ENCODE data around the gene TNNT3. TPM values are rescaled to one million over a fixed set of nuclear protein-coding genes. Genes with fewer than 3 reads are reported as not detected.

The TNNT3 gene
- total RNA-seq, 2 donors from 2014 or later, result 0.72 TPM; not detected in 1

DNA sequence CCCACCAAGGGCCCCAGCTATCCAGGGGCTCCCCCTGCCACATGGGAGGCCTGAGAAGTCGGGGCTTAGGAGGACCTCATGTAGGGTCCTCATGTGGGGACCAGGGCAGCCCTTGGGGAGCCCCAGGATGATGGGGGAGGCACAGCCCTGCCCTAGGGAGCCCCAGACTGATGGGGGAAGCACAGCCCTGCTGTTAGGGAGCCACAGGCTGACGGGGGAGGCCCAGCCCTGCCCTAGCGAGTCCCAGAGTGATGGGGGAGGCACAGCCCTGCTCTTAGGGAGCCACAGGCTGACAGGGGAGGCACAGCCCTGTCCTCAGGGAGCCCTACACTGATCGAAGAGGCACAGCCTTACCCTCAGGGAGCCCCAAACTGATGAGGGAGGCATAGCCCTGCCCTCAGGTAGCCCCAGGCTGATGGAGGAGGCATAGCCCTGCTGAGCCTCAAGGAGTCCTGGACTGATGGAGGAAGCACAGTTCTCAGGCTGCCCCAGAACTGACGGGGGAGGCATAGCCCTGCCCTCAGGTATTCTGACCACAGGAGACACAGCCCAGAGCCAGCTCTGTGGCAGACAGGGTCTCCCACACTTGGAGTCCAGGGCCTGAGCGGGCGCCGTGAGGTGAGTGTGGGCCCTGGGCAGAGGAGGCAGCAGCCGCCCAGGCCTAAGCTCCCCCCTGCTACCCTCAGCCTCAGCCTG is 38.6 kb upstream of the TNNT3 start:
- TF ChIP-seq, protein P1, sequence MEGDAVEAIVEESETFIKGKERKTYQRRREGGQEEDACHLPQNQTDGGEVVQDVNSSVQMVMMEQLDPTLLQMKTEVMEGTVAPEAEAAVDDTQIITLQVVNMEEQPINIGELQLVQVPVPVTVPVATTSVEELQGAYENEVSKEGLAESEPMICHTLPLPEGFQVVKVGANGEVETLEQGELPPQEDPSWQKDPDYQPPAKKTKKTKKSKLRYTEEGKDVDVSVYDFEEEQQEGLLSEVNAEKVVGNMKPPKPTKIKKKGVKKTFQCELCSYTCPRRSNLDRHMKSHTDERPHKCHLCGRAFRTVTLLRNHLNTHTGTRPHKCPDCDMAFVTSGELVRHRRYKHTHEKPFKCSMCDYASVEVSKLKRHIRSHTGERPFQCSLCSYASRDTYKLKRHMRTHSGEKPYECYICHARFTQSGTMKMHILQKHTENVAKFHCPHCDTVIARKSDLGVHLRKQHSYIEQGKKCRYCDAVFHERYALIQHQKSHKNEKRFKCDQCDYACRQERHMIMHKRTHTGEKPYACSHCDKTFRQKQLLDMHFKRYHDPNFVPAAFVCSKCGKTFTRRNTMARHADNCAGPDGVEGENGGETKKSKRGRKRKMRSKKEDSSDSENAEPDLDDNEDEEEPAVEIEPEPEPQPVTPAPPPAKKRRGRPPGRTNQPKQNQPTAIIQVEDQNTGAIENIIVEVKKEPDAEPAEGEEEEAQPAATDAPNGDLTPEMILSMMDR (IDR thresholded peaks at IDR 0.05), result no peak
- H3K27ac ChIP-seq, result peak overlapping the region; percentile 67
- no peaks in the 10 kb centered on the region for H3K9me3 ChIP-seq
- H3K4me3 ChIP-seq, result no peak overlapping the region
- DNase-seq, result peak; percentile 14
- intact Hi-C loops (cut with DNase I), result loop anchor here (5.0 kb wide), 1 partner anchor 271 kb away; no protein-coding TSS in a partner anchor
- no peaks in the 10 kb centered on the region for H3K4me1 ChIP-seq
- H3K36me3 ChIP-seq, result no peaks in the 10 kb centered on the region
- peak overlapping the region; percentile 16 to 60 for H3K9ac ChIP-seq (ENCODE audit: low read depth in 2 of 2, low read length in 2 of 2)
- no peaks in the 10 kb centered on the region for H3K27me3 ChIP-seq

DNA sequence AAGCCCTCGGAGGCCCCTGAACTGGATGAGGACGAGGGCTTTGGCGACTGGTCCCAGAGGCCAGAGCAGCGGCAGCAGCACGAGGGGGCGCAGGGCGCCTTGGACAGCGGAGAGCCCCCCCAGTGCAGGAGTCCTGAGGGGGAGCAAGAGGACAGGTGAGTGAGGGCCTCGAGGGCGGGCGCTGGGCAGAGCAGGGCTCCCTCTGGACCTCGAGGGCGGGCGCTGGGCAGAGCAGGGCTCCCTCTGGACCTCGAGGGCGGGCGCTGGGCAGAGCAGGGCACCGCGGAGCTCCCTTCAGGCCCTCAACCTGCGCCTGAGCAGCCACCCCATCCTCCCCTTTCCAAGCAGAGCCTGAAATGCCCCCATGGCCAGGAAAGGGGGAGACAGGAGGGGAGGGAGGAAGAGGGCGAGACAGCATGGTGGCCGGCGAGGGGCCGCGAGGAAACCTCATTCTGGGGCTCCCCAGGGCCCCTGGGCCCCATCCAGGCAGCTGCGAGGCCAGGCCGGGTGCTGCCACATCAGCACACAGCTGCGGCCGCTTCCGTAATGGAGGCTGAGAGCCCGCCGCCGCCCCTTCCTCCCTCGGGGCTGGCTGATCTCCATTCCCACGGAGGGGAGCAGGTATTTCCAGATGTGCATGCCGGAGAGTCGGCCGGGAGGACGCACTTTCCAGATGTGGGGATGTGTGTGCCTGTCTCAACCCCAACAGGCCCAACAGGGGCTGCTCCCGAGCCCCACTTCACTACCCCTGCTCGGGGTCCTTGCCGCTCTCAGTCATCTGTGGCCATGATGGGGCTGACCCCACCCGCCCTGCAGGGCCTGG is 37.9 kb upstream of the TNNT3 start:
- TF ChIP-seq, protein P1 (IDR thresholded peaks at IDR 0.05), result no peak
- Histone ChIP-seq H3K9me3 (no peaks in the 10 kb centered on the region), H3K4me1 (no peaks in the 10 kb centered on the region), H3K27ac (peak overlapping the region; percentile 67), H3K36me3 (no peaks in the 10 kb centered on the region), H3K4me3 (no peak overlapping the region), H3K9ac (ENCODE audit: low read depth in 2 of 2, low read length in 2 of 2) (peak overlapping the region; percentile 16 to 60), H3K27me3 (no peaks in the 10 kb centered on the region)
- peak; percentile 20 for DNase-seq
- intact Hi-C loops (cut with DNase I), result loop anchor here (5.0 kb wide), 1 partner anchor 271 kb away; no protein-coding TSS in a partner anchor

DNA sequence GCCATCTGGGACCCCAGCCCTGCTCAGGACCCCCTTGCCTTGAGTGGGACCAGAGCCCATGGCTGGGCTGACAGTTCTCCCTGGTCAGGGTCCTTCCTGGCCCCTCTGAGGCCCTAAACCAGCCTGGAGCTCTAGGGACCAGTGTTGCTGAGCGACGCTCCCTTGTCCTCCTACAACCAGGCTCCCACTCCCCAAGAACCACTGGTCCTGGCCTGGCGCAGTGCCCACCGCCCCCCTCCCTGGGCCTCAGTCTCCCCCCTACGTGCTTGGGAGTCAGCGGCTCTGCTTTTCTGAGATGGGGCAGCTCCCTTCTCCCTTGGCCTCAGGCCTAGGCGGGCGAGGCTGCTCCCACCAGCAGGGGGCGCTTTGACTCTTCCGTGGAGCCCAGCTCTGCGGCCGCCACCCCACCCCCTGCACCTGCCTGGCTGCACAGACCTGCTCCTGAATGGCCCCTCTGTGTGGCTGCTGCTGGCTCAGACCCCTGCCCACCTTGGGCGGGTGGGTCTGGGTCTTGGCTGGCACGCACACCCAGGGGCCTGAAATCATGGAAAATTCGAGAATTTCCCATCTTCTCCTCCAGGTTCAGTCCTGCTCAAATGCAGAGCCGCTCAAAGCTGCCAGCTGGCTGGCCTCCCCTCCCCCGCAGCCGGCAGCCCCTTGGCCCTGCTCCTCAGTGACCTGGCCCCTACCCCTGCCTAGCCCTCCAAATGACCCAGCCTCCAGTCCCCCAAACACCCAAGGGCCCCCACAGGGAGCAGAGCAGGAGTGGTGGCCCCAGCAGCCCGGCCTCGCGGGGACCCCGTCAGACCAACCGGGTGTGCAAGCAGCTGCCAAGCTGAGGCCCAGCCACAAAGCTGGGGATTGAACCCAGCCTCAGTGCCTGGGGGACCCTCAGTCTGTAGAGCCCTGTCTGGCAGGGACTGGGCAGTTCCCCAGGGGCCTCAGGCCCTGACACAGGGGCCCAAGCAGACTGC is 37.0 kb upstream of the TNNT3 start:
- no peaks in the 10 kb centered on the region for H3K9me3 ChIP-seq
- no peaks in the 10 kb centered on the region for H3K27me3 ChIP-seq
- TF ChIP-seq, protein P1 (IDR thresholded peaks at IDR 0.05), result peak; percentile 89
- DNase-seq, result peak; percentile 81
- H3K9ac ChIP-seq (ENCODE audit: low read depth in 2 of 2, low read length in 2 of 2), result no peak overlapping the region
- intact Hi-C loops (cut with DNase I), result loop anchor here (5.0 kb wide), 1 partner anchor 270 kb away; no protein-coding TSS in a partner anchor
- no peaks in the 10 kb centered on the region for H3K4me1 ChIP-seq
- H3K4me3 ChIP-seq, result no peak overlapping the region
- peak overlapping the region; percentile 22 for H3K27ac ChIP-seq
- H3K36me3 ChIP-seq, result no peaks in the 10 kb centered on the region

DNA sequence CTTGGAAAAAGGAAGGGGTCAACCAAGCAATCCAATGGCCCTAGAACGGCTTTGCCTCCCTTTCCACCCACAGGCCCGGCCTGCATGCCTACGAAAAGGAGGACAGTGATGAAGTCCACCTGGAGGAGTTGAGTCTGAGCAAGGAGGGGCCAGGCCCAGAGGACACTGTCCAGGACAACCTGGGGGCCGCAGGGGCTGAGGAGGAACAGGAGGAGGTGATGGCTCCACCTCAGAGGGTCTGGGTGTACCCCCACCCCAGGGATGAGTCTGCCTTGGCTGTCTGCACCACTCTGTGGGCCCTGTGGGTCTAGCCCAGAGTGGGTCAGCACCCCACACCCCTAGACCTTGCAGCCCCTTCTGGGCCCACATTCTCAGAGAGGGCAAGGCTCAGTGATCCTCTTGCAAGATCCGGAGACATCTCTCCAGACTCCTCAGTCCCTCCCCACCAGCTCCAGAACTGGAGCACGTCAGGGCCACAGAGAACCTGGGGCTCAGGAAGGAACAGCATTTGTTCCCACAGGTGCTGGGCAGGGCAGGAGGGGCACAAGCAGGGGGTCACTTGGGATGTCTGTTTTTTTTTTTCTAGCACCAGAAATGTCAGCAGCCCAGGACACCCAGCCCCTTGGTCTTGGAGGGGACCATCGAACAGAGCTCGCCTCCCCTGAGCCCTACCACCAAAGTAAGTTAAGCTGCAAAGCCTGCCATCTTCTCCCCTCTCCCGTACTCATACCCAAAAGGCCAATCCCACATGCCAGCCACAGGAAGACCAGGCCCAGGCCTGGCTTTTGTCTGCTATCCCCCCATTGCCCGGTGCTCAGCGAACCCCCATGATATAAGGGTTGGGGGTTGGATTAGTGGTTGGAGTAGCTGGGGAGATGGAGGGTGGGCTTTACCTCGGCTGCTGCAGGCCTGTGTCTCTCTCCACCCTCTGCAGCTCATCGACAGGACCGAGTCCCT is 35.9 kb upstream of the TNNT3 start:
- H3K4me3 ChIP-seq, result no peak overlapping the region
- H3K9ac ChIP-seq (ENCODE audit: low read depth in 2 of 2, low read length in 2 of 2), result no peak overlapping the region
- H3K36me3 ChIP-seq, result no peaks in the 10 kb centered on the region
- H3K27me3 ChIP-seq, result no peaks in the 10 kb centered on the region
- H3K4me1 ChIP-seq, result no peaks in the 10 kb centered on the region
- H3K27ac ChIP-seq, result no peak overlapping the region
- no peak for DNase-seq
- intact Hi-C loops (cut with DNase I), result loop anchor here (5.0 kb wide), 1 partner anchor 269 kb away; no protein-coding TSS in a partner anchor
- no peaks in the 10 kb centered on the region for H3K9me3 ChIP-seq
- TF ChIP-seq, protein P1 (IDR thresholded peaks at IDR 0.05), result no peak
